ENCODE results near the gene C1QA.
A peak's percentile ranks its signal among the peaks of the same experiment; 100 is the strongest.
"Not testable (repeated sequence)": the region's sequence is repeated elsewhere in the genome, so short reads cannot be mapped to it uniquely, and the experiment has no call there.

C1QA gene

GRCh38 chr1:22673486-22674409 is 37.3 kb downstream of the C1QA start:
- DNase-seq (ENCODE audit: low read depth) = peak; percentile 26

GRCh38 chr1:22674410-22674749 is 38.0 kb downstream of the C1QA start:
- no peak for DNase-seq (ENCODE audit: low read depth)

- not testable (repeated sequence) for DNase-seq (ENCODE audit: low read depth)
Observed at GRCh38 chr1:22676151-22676550, 39.7 kb downstream of the C1QA start.

GRCh38 chr1:22676916-22677583 is 40.6 kb downstream of the C1QA start:
- DNase-seq (ENCODE audit: low read depth) = no peak

- DNase-seq (ENCODE audit: low read depth) = no peak
Observed at GRCh38 chr1:22677931-22678896, 41.8 kb downstream of the C1QA start.

DNA sequence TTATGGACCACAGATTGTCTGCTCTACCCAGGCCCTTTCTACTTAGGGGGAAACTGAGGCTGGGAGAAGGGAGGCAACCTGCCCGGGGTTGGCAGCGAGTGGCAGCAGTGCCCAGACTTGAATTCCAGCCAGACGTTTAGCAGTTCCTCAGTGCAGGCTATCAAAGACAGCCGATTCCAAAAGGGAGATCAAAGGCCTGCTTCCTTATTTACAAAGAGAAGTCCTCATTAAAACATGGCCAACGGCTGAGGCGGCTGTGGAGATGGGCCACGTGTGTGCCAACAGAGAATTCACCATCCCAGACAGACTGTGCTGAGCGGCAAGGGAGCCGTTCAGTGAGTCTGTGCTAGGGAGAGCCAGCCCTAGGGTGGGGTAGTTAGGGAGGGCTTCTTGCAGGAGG is 44.3 kb downstream of the C1QA start:
- no peak for DNase-seq (ENCODE audit: low read depth)

GRCh38 chr1:22681556-22682276 is 45.3 kb downstream of the C1QA start:
- no peak for DNase-seq (ENCODE audit: low read depth)

DNA sequence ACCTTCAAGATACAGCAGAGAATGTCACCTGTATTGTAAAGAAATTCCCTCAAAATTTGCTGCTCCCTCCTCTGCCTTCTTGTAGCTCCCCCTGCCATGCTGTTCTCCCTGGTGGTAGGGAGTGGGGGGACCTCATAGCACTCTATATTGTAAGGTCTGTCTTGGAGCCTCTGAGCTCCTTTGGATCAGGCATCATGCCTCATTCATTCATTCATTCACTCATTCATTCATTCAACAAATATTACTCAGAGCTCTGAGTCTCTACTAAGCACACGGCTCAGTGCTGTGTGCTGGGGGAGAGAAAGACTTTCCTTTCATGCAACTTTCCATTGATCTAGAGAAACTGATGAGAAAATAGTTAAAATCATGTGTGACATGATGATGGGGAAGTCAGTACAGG is 47.1 kb downstream of the C1QA start:
- DNase-seq (ENCODE audit: low read depth) = no peak

- no peak for DNase-seq (ENCODE audit: low read depth)
Observed at GRCh38 chr1:22685591-22686059, 49.2 kb downstream of the C1QA start.

- DNase-seq (ENCODE audit: low read depth) = no peak
Observed at GRCh38 chr1:22687191-22687590, 50.8 kb downstream of the C1QA start.

DNA sequence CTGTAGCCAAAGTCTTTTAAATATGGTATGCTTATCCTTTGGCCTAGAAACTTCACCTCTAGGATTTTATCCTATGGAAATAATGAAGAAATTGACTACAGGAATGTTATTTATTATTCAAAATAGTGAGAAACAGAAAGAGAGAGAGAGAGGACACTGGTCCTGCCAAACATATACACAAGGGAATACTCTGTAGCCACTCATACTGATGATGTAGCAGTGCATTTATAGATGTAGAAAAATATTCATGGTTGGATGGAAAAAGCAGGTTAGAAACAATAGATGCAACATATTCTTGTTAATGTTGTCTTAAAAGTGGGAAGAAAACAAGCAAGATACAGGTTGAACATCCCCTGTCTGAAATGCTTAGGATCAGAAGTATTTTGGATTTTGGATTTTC is 52.0 kb downstream of the C1QA start:
- no peak for DNase-seq (ENCODE audit: low read depth)
